Smooth muscle cell (in vitro differentiated cells): ENCODE measurements around the gene CELA3B. TPM values are rescaled to one million over a fixed set of nuclear protein-coding genes. Genes with fewer than 3 reads are reported as not detected.

ENCODE experiments used
- DNase-seq: peaks from one replicate; lab custom pipeline; 2025; ENCODE audit not compliant: unreplicated experiment; lab: John Stamatoyannopoulos, UW
- H2AFZ ChIP-seq: fragments of 200-600 bp; sonication (generic); 2 replicates; pipeline ENCODE4 v1.6.0; 2016; ENCODE audit warnings: antibody characterized with exemption, low read depth, mild to moderate bottlenecking
- H3F3A ChIP-seq: fragments of 200-600 bp; sonication (generic); 2 replicates; pipeline ENCODE4 v1.6.0; 2017; ENCODE audit warnings: antibody characterized with exemption, low read depth
- H3K27ac ChIP-seq: fragments of 200-600 bp; sonication (generic); 2 replicates; pipeline ENCODE4 v1.5.1; 2016; ENCODE audit warnings: low read depth, mild to moderate bottlenecking
- H3K27me3 ChIP-seq: fragments of 200-600 bp; sonication (generic); 2 replicates; pipeline ENCODE4 v1.6.1; 2016; ENCODE audit warnings: low read depth, mild to moderate bottlenecking
- H3K36me3 ChIP-seq: fragments of 200-600 bp; sonication (generic); 2 replicates; pipeline ENCODE4 v1.5.1; 2016; ENCODE audit warnings: low read depth
- H3K4me1 ChIP-seq: fragments of 200-600 bp; sonication (generic); 2 replicates; pipeline ENCODE4 v1.5.1; 2016; ENCODE audit warnings: low read depth
- H3K4me2 ChIP-seq: fragments of 200-600 bp; sonication (generic); 2 replicates; pipeline ENCODE4 v1.6.0; 2016; ENCODE audit warnings: mild to moderate bottlenecking
- H3K4me3 ChIP-seq: fragments of 200-600 bp; sonication (generic); 2 replicates; pipeline ENCODE4 v1.5.1; 2016; ENCODE audit warnings: mild to moderate bottlenecking
- H3K79me2 ChIP-seq: fragments of 200-600 bp; sonication (generic); 2 replicates; pipeline ENCODE4 v1.6.0; 2016; ENCODE audit warnings: low read depth, mild to moderate bottlenecking
- H3K9ac ChIP-seq: fragments of 200-600 bp; sonication (generic); 2 replicates; pipeline ENCODE4 v1.6.0; 2016; ENCODE audit warnings: low read depth
- H3K9me3 ChIP-seq: fragments of 200-600 bp; sonication (generic); replicated peaks from 2 replicates; pipeline ENCODE4 v1.5.1; 2016; ENCODE audit warnings: low read depth
- H4K20me1 ChIP-seq: fragments of 200-600 bp; sonication (generic); 2 replicates; pipeline ENCODE4 v1.6.0; 2016; ENCODE audit warnings: low read depth
- WGBS: methylation state at CpG from one replicate; pipeline ENCODE4 v1.1.7; 2016; ENCODE audit warnings: low lambda C conversion rate; 5-methylcytosine and 5-hydroxymethylcytosine counted together
- polyA plus RNA-seq: library from polyadenylated mRNA; unstranded; fragments of >200 nt; fragmentation: Nextera tagmentation; extraction: Ambion mirVana; gene quantifications from 2 replicates; pipeline ENCODE4 v1.2.1, GENCODE V29; 2016
- small RNA-seq: library from RNA; depleted of rRNA; stranded (forward); fragments of <200 nt; gene quantifications from one replicate; pipeline ENCODE3, GENCODE V24; 2014
- total RNA-seq: library from RNA; depleted of rRNA; stranded (reverse); fragments of >200 nt; gene quantifications from 2 replicates; pipeline ENCODE4 v1.2.3, GENCODE V29; 2014
- TF ChIP-seq, protein P1 (sequence below): fragments of 200-600 bp; sonication (generic); IDR thresholded peaks from 2 replicates; pipeline ENCODE4 v1.5.1; 2017; ENCODE audit warnings: borderline replicate concordance, mild to moderate bottlenecking, antibody characterized with exemption; ENCODE audit not compliant: insufficient read depth, poor library complexity, severe bottlenecking

The CELA3B gene
- total and polyA plus RNA-seq, 2 experiments from 2014 or later: not detected

- Histone ChIP-seq H3K27me3 (no peaks in the 10 kb centered on the region), H2AFZ (no peak overlapping the region), H4K20me1 (no peaks in the 10 kb centered on the region), H3K4me2 (no peak overlapping the region), H3F3A (no peaks in the 10 kb centered on the region), H3K9me3 (no peaks in the 10 kb centered on the region), H3K9ac (no peak overlapping the region), H3K27ac (no peak overlapping the region), H3K79me2 (no peaks in the 10 kb centered on the region), H3K4me1 (no peaks in the 10 kb centered on the region), H3K4me3 (no peak overlapping the region), H3K36me3 (no peaks in the 10 kb centered on the region)
- TF ChIP-seq, protein P1, sequence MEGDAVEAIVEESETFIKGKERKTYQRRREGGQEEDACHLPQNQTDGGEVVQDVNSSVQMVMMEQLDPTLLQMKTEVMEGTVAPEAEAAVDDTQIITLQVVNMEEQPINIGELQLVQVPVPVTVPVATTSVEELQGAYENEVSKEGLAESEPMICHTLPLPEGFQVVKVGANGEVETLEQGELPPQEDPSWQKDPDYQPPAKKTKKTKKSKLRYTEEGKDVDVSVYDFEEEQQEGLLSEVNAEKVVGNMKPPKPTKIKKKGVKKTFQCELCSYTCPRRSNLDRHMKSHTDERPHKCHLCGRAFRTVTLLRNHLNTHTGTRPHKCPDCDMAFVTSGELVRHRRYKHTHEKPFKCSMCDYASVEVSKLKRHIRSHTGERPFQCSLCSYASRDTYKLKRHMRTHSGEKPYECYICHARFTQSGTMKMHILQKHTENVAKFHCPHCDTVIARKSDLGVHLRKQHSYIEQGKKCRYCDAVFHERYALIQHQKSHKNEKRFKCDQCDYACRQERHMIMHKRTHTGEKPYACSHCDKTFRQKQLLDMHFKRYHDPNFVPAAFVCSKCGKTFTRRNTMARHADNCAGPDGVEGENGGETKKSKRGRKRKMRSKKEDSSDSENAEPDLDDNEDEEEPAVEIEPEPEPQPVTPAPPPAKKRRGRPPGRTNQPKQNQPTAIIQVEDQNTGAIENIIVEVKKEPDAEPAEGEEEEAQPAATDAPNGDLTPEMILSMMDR: no peak
- DNase-seq: no peak
- 59% methylated on average over 7 of the region's 7 CpGs for WGBS
These were observed 60.7 kb downstream of the CELA3B start for GRCh38 chr1:22037520-22037919.

DNA sequence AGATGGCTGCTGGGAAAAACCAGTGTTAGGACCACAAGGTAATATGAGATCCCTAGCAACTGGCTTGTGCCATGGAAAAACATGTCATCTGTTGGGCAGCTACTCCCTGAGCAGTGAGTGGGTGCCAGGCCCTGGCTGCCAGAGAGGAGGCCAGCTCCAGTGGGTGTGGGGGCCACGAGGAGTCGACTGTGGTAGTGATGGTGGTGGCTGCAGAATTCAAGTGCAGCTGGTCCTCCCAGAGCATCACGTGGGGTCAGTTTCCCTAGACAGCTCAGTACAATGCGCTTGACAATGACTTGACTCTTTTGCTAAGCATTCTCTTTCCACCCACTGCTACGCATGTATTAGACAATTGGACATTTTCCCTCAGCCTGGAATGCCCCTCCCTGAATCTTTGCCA lies 61.2 kb downstream of the CELA3B start:
- DNase-seq: no peak
- no peak overlapping the region for H2AFZ ChIP-seq
- no peak overlapping the region for H3K27ac ChIP-seq
- no peaks in the 10 kb centered on the region for H3K27me3 ChIP-seq
- H3F3A ChIP-seq: no peaks in the 10 kb centered on the region
- WGBS: 89% methylated on average over 5 of the region's 5 CpGs
- no peaks in the 10 kb centered on the region for H4K20me1 ChIP-seq
- H3K4me3 ChIP-seq: no peak overlapping the region
- no peak overlapping the region for H3K4me2 ChIP-seq
- TF ChIP-seq, protein P1: no peak
- no peaks in the 10 kb centered on the region for H3K36me3 ChIP-seq
- H3K9me3 ChIP-seq: no peaks in the 10 kb centered on the region
- H3K79me2 ChIP-seq: no peaks in the 10 kb centered on the region
- H3K9ac ChIP-seq: no peak overlapping the region
- no peaks in the 10 kb centered on the region for H3K4me1 ChIP-seq

Small RNAs within 50 kb of the gene (small RNA-seq; reads per million reads assigned to genes)
- gene RN7SL186P (not detected), gene RN7SL386P (not detected), gene RNU6-1022P (not detected), gene RNU6-776P (not detected)

Other genes starting within 250 kb of the CELA3B start
- gene USP48, start 193.9 kb upstream of the CELA3B start, total RNA-seq: 51.7 and 76.0 TPM in 2 replicates
- 34.5 and 45.3 TPM in 2 replicates for gene USP48, start 193.9 kb upstream of the CELA3B start, polyA plus RNA-seq
- 0.04 and 0.13 TPM in 2 replicates for gene LDLRAD2, start 164.8 kb upstream of the CELA3B start, total RNA-seq
- 6.8 and 7.9 TPM in 2 replicates for gene LDLRAD2, start 164.8 kb upstream of the CELA3B start, polyA plus RNA-seq
- 26.4 and 40.7 TPM in 2 replicates for gene HSPG2, start 39.7 kb upstream of the CELA3B start, total RNA-seq
- 46.7 and 55.4 TPM in 2 replicates for gene HSPG2, start 39.7 kb upstream of the CELA3B start, polyA plus RNA-seq
- not detected in 2 replicates for gene CELA3A, start 24.6 kb downstream of the CELA3B start, total RNA-seq
- not detected in 2 replicates for gene CELA3A, start 24.6 kb downstream of the CELA3B start, polyA plus RNA-seq
- gene CDC42, start 75.7 kb downstream of the CELA3B start, total RNA-seq: 407 and 453 TPM in 2 replicates
- gene CDC42, start 75.7 kb downstream of the CELA3B start, polyA plus RNA-seq: 70.2 and 74.0 TPM in 2 replicates
- 0.18 and 0.49 TPM in 2 replicates for gene WNT4, start 166.1 kb downstream of the CELA3B start, total RNA-seq
- 0.55 and 2.1 TPM in 2 replicates for gene WNT4, start 166.1 kb downstream of the CELA3B start, polyA plus RNA-seq